HPDE6-E6E7 (cell line): ENCODE measurements around the gene ARID3A.

Experiments
- DNase-seq: peaks from one replicate; pipeline ENCODE4 v3.0.0; 2011; ENCODE audit warnings: missing footprints; ENCODE audit errors: extremely low spot score

Gene ARID3A

DNA sequence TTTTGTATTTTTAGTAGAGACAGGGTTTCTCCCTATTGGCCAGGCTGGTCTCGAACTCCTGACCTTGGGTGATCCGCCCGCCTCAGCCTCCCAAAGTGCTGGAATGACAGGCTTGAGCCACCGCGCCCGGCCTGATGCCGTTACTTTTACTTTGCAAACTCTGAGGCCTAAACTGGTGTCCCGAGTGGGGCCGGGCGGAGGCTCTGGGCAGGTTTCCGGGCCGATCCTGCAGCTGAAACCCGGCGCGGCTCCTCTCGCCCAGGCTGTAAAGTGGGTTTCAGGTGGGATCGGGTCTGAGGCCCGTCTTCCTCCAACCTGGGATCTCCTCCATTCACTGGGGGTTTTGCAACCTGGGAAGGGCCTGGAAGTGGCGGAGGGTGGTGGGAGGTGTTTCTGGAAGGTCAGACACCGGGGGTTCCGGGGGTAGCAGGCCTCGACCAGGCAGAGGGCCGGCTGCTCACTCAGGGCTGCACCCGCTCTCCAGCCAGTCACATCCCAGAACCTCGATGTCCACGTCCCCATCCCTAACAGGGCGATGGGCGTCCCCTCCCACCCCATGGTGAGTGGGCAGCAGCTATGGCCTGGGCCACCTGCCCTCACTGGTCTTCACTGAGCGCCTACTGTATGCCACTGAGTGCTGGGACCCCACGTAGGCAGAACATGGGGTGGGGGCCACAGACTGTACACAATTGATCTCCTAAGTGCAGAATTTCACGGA is 37.0 kb downstream of the ARID3A start:
- no peak for DNase-seq

GRCh38 chr19:963486-963951 is 37.7 kb downstream of the ARID3A start:
- no peak for DNase-seq

DNA sequence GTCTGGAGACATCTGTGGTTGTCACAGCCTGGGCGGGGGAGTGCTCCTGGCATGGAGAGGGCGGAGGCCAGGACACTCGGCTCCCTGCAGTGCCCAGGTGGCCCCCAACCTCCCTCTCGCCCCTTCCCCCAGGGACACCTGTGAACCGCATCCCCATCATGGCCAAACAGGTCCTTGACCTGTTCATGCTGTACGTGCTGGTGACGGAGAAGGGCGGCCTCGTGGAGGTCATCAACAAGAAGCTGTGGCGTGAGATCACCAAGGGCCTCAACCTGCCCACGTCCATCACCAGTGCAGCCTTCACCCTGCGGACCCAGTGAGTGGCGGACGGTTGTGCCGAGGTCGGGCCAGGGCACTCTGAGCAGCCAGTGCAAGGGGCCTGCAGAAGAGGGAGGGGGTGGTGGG is 38.3 kb downstream of the ARID3A start:
- no peak for DNase-seq

- DNase-seq = no peak
These were observed 39.2 kb downstream of the ARID3A start for GRCh38 chr19:964761-965694.

- DNase-seq = no peak
These were observed 40.8 kb downstream of the ARID3A start for GRCh38 chr19:966485-967088.

- DNase-seq = no peak
These were observed 44.9 kb downstream of the ARID3A start for GRCh38 chr19:970695-971094.

- no peak for DNase-seq
These were observed 46.0 kb downstream of the ARID3A start for GRCh38 chr19:971795-972194.

GRCh38 chr19:972281-972680 is 46.4 kb downstream of the ARID3A start:
- no peak for DNase-seq

DNA sequence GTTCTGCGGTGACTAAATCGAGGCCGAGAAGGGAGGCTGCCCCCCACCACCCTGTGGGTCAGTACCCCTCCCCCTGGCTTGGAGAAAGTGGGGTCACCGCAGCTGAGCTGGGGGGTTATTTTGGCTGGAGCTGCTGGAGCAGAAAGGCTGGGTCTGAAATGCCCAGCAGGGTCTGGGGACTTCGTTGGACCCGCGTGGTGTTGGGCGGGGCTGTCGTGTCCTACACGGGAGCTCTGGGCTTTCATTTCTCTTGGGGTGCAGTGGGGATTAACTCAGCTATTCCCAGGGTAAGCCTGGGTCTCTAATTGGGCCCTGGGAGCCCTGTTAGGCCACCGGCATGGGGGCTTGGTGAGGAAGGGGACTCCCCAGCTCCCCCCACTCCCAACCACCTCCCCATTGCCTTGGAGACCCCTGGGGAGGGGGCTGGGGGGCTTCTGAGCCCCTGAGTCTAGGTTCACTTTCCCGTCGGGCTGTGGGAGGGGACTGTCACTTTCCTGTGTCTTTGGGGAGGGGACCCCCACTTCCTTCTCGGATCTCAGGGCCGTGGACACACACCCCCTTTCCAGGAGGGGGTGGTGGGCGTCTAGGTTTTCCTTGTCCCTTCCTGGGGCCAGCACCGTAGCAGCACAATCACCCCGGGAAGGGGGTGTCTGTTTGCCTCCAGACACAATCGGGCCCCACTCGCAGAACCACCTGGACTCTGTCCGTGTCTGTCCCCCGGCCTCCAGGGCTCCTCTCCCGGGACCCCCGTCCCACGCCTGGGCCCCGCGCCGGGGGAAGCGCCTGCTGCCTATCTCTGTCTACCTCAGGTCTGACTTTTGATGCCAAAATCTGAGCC is 48.1 kb downstream of the ARID3A start:
- no peak for DNase-seq

GRCh38 chr19:974564-975257 is 48.9 kb downstream of the ARID3A start:
- no peak for DNase-seq

DNA sequence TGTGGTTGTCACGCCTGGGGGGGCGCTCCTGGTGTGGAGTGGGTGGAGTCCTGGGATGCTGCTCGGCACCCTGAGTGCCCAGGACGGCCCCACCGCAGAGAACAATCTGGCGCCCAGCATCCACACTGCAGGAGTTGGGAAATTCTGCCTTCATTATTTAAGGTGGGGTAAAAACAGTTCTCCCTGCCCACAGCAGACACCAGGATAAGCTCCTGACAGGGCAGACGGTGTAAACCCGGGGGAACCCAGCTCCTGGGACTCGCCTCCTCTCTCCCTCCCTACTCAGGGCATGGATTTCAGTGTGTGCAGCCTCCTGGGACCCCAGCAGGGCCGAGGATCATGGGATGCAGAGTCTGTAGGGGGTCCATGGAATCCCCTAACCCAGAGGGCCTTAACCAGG is 50.6 kb downstream of the ARID3A start:
- no peak for DNase-seq

GRCh38 chr19:977058-977464 is 51.2 kb downstream of the ARID3A start:
- DNase-seq = no peak

- no peak for DNase-seq
These were observed 53.5 kb downstream of the ARID3A start for GRCh38 chr19:979318-979741.

- DNase-seq = no peak
These were observed 54.5 kb downstream of the ARID3A start for GRCh38 chr19:980133-980998.

DNA sequence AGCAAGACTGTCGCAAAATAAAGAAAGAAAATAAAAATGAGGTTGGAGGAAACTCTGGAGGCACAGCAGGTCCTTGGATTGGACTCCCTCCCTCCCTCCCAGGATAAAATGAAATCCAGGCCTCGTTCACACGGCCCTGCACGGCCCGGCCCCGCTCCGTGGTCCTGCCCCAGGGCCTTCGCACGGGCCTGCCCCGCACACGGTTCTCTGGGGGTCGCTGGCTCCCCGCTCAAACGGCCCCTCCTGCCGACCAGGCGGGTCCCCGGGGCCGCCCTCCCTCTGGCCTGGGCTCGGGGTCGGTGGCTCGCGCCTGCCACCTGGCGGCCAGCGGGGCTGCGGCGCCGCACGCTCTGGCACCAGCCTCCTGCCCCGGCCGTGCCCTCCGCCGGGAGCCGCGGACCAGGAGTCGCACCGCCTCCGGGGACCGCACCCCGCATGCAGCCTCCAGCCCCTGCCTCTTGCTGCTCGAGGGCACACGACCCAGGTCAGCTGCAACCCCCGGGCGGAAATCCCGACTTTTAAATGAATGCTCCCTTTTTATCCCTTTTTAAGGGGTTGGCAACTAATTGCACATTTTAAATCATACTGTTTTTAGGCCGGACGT is 56.8 kb downstream of the ARID3A start:
- peak; percentile 79 for DNase-seq

DNA sequence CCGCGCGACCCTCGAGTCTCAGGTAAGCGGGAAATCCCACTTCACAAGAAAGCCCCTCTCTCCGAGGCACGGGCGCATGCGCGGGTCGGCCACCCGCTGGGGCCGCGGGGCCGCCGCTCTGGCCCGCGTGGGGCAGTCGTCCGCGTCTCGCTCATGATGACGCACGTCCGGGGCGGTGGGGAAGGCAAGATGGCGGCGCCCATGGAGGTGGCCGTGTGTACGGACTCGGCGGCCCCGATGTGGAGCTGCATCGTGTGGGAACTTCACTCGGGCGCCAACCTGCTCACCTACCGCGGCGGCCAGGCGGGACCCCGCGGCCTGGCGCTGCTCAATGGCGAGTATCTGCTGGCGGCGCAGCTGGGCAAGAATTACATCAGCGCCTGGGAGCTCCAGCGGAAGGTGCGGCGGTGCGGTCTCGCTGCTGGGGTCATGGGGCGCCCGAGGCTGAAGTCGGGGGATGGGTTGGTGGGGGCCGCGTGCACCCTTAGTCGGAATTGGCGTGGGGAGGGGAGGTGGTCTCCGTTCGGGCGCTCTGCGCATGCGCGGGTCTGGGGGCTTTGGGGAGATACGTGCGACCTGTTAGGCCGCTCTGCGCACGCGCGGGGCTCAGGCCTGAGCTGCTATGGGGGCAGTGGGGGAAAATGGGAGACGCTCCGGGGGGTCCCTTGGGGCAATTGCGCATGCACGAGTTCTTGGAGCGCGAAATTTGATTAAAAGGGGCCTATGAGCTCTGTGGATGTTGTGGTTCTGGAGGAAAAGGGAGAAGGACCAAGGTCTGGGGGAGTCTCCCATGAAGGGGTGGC is 58.5 kb downstream of the ARID3A start, which contains the start of gene WDR18:
WDR18 (plus strand) TSS at position 181 of the 803 bp plus-strand sequence; CDS start at position 190, 9 bp downstream.
- DNase-seq = peak; percentile 97

DNA sequence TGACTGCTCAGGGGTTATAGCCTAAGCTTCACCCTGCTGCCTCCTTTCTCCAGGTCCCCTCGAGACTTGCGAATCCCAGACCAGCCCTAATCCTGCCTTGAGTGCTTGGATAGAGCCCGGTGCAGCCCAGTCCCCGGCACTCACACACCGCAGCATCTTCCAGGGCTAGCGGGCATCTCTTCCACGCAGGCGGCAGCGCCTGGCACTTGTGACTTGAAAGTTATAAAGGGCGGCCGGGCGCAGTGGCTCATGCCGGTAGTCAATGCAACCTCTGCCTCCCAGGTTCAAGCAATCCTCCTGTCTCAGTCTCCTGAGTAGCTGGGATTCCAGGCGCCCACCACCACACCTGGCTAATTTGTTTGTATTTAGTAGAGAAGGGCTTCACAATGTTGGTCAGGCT is 60.2 kb downstream of the ARID3A start:
- DNase-seq = no peak

GRCh38 chr19:988081-988480 is 62.2 kb downstream of the ARID3A start:
- DNase-seq = no peak
